IMR-90 (cell line): ENCODE data around the gene ABCC4. TPM values are rescaled to one million over a fixed set of nuclear protein-coding genes. Genes with fewer than 3 reads are reported as not detected.

ENCODE experiments used
- ATAC-seq: fragments of 200-7000 bp; cut with Tn5 transposase; 2 replicates; pipeline ENCODE4 v1.9.1; 2020; ENCODE audit warnings: low read depth, mild to moderate bottlenecking, moderate library complexity
- BruUV-seq: library from RNA; stranded (reverse); fragments of 400-500 nt; replicated peaks from 2 replicates; lab custom pipeline; 2021; lab: Mats Ljungman, UMichigan
- CTCF ChIA-PET: fragments of 300-600 bp; formaldehyde crosslinking; extraction: SDS; loops from one replicate; lab custom pipeline; 2021; ENCODE audit warnings: antibody characterized with exemption; lab: Yijun Ruan, JAX
- POLR2A ChIA-PET: fragments of 300-600 bp; sonication (Branson Sonifier 250); formaldehyde crosslinking; loops from one replicate; lab custom pipeline; 2022; ENCODE audit warnings: antibody characterized with exemption; ENCODE audit not compliant: unreplicated experiment; lab: Charles Lee
- DNase-seq: peaks from one replicate; pipeline ENCODE4 v3.0.0; 2013
- H2AFZ ChIP-seq: replicated peaks from 2 replicates; pipeline ENCODE3; 2013; ENCODE audit warnings: low read length, mild to moderate bottlenecking; ENCODE audit not compliant: poor library complexity
- H2AK5ac ChIP-seq: 2 replicates; pipeline ENCODE4 v1.6.1; 2013; ENCODE audit warnings: low read depth, low read length, inconsistent platforms
- H2AK9ac ChIP-seq: replicated peaks from 2 replicates; pipeline ENCODE3; 2013; ENCODE audit warnings: mild to moderate bottlenecking, low read depth, low read length, moderate library complexity; ENCODE audit not compliant: poor library complexity
- H2BK120ac ChIP-seq: 2 replicates; pipeline ENCODE4 v1.6.1; 2013; ENCODE audit warnings: low read depth, low read length, inconsistent platforms
- H2BK15ac ChIP-seq: 3 replicates; pipeline ENCODE4 v1.6.1; 2013; ENCODE audit warnings: low read depth, low read length, inconsistent platforms
- H2BK20ac ChIP-seq: 2 replicates; pipeline ENCODE4 v1.6.1; 2013; ENCODE audit warnings: low read depth, mild to moderate bottlenecking, inconsistent platforms, low read length, moderate library complexity
- H2BK5ac ChIP-seq: 2 replicates; pipeline ENCODE4 v1.6.1; 2013; ENCODE audit warnings: mild to moderate bottlenecking, low read depth, low read length, inconsistent platforms; ENCODE audit not compliant: poor library complexity, severe bottlenecking
- H3K14ac ChIP-seq: replicated peaks from 2 replicates; pipeline ENCODE4 v1.6.1; 2013; ENCODE audit warnings: low read depth, low read length, inconsistent platforms
- H3K18ac ChIP-seq: 2 replicates; pipeline ENCODE4 v1.6.1; 2013; ENCODE audit warnings: low read depth, low read length, control low read depth
- H3K23ac ChIP-seq: 2 replicates; pipeline ENCODE4 v1.6.1; 2013; ENCODE audit warnings: low read depth, low read length, inconsistent platforms
- H3K27ac ChIP-seq: 2 replicates; pipeline ENCODE4 v1.5.1; 2013; ENCODE audit warnings: mild to moderate bottlenecking, control low read depth, low read length; ENCODE audit not compliant: insufficient read depth
- H3K27me3 ChIP-seq: 2 replicates; pipeline ENCODE4 v1.6.1; 2013; ENCODE audit warnings: low read length; ENCODE audit not compliant: control insufficient read depth, insufficient read depth
- H3K36me3 ChIP-seq: 2 replicates; pipeline ENCODE4 v1.6.1; 2013; ENCODE audit warnings: low read length, mixed read lengths; ENCODE audit not compliant: control insufficient read depth, insufficient read depth
- H3K4ac ChIP-seq: 2 replicates; pipeline ENCODE4 v1.6.1; 2013; ENCODE audit warnings: low read depth, low read length, inconsistent platforms
- H3K4me1 ChIP-seq: 2 replicates; pipeline ENCODE4 v1.6.1; 2013; ENCODE audit warnings: low read length, mixed read lengths; ENCODE audit not compliant: control insufficient read depth, insufficient read depth
- H3K4me2 ChIP-seq: 2 replicates; pipeline ENCODE4 v1.6.1; 2013; ENCODE audit warnings: low read depth, mild to moderate bottlenecking, control low read depth, low read length, moderate library complexity
- H3K4me3 ChIP-seq: 2 replicates; pipeline ENCODE4 v1.5.1; 2013; ENCODE audit warnings: low read depth, mild to moderate bottlenecking, control low read depth, low read length, moderate library complexity; ENCODE audit not compliant: insufficient read depth
- H3K56ac ChIP-seq: 2 replicates; pipeline ENCODE4 v1.6.1; 2013; ENCODE audit warnings: low read length, inconsistent platforms; ENCODE audit not compliant: insufficient read depth; ENCODE audit errors: extremely low read depth
- H3K79me1 ChIP-seq, 2 experiments: 2 replicates each; pipeline ENCODE4 v1.6.1; 2013; ENCODE audit warnings: low read length in 2 of 2, inconsistent platforms in 1 of 2, low read depth in 1 of 2
- H3K9ac ChIP-seq: 2 replicates; pipeline ENCODE4 v1.6.1; 2013; ENCODE audit warnings: low read depth, low read length, control low read depth
- H3K9me1 ChIP-seq: 2 replicates; pipeline ENCODE4 v1.6.1; 2013; ENCODE audit warnings: low read length, inconsistent platforms; ENCODE audit not compliant: insufficient read depth
- H3K9me3 ChIP-seq: 2 replicates; pipeline ENCODE4 v1.6.1; 2013; ENCODE audit warnings: low read length; ENCODE audit not compliant: control insufficient read depth, insufficient read depth
- H4K20me1 ChIP-seq: 2 replicates; pipeline ENCODE4 v1.6.1; 2013; ENCODE audit warnings: low read length, inconsistent platforms; ENCODE audit not compliant: insufficient read depth
- H4K5ac ChIP-seq: 2 replicates; pipeline ENCODE4 v1.6.1; 2013; ENCODE audit warnings: mild to moderate bottlenecking, low read depth, low read length, control low read depth
- H4K8ac ChIP-seq, 2 experiments: 2 replicates each; pipeline ENCODE4 v1.6.1; 2013; ENCODE audit warnings: low read depth in 2 of 2, low read length in 2 of 2, control low read depth in 1 of 2, inconsistent platforms in 1 of 2
- H4K91ac ChIP-seq: 2 replicates; pipeline ENCODE4 v1.6.1; 2013; ENCODE audit warnings: low read depth, low read length, inconsistent platforms; ENCODE audit not compliant: insufficient read depth
- BHLHE40 ChIP-seq: fragments of 150-350 bp; IDR thresholded peaks from 2 replicates; pipeline ENCODE4 v1.6.1; 2016; ENCODE audit warnings: mild to moderate bottlenecking, low read depth, low read length
- CEBPB ChIP-seq: IDR thresholded peaks from 2 replicates; pipeline ENCODE4 v1.6.1; 2012; ENCODE audit warnings: low read depth, low read length, improper control_type of control experiment
- CHD1 ChIP-seq: IDR thresholded peaks from 2 replicates; pipeline ENCODE4 v1.6.1; 2012; ENCODE audit warnings: low read depth, low read length, improper control_type of control experiment
- CTCF ChIP-seq: conservative IDR thresholded peaks from 2 replicates; pipeline ENCODE4 v1.5.1; 2012; ENCODE audit warnings: mild to moderate bottlenecking, low read depth, low read length, improper control_type of control experiment
- ELK1 ChIP-seq: fragments of 150-350 bp; IDR thresholded peaks from 2 replicates; pipeline ENCODE4 v1.6.1; 2016; ENCODE audit warnings: low read depth, mild to moderate bottlenecking, low read length, moderate library complexity, borderline replicate concordance
- FOS ChIP-seq: fragments of 150-350 bp; IDR thresholded peaks from 2 replicates; pipeline ENCODE4 v1.6.1; 2016; ENCODE audit warnings: low read depth, low read length
- MAFK ChIP-seq: IDR thresholded peaks from 2 replicates; pipeline ENCODE4 v1.6.1; 2012; ENCODE audit warnings: low read depth, low read length, improper control_type of control experiment
- MAZ ChIP-seq: IDR thresholded peaks from 2 replicates; pipeline ENCODE4 v1.6.1; 2012; ENCODE audit warnings: low read depth, mild to moderate bottlenecking, low read length, improper control_type of control experiment, moderate library complexity, borderline replicate concordance
- MXI1 ChIP-seq: IDR thresholded peaks from 2 replicates; pipeline ENCODE4 v1.6.1; 2012; ENCODE audit warnings: low read depth, mild to moderate bottlenecking, low read length, moderate library complexity, borderline replicate concordance
- NFE2L2 ChIP-seq: fragments of 150-350 bp; IDR thresholded peaks from 2 replicates; pipeline ENCODE4 v1.6.1; 2016; ENCODE audit warnings: low read depth, mild to moderate bottlenecking, low read length
- POLR2A ChIP-seq: IDR thresholded peaks from 2 replicates; pipeline ENCODE4 v1.6.1; 2012; ENCODE audit warnings: mild to moderate bottlenecking, low read depth, low read length
- RAD21 ChIP-seq: IDR thresholded peaks from 2 replicates; pipeline ENCODE4 v1.6.1; 2012; ENCODE audit warnings: low read length, improper control_type of control experiment
- RCOR1 ChIP-seq: IDR thresholded peaks from 2 replicates; pipeline ENCODE4 v1.6.1; 2012; ENCODE audit warnings: mild to moderate bottlenecking, low read length, improper control_type of control experiment; ENCODE audit not compliant: insufficient replicate concordance
- RFX5 ChIP-seq: IDR thresholded peaks from 2 replicates; pipeline ENCODE4 v1.8.0; 2012; ENCODE audit warnings: low read depth, mild to moderate bottlenecking, low read length, moderate library complexity
- SMC3 ChIP-seq: fragments of 150-350 bp; IDR thresholded peaks from 2 replicates; pipeline ENCODE4 v1.6.1; 2016; ENCODE audit warnings: low read depth, mild to moderate bottlenecking, antibody characterized with exemption, low read length, moderate library complexity
- USF2 ChIP-seq: fragments of 150-350 bp; IDR thresholded peaks from 2 replicates; pipeline ENCODE4 v1.6.1; 2017; ENCODE audit warnings: mild to moderate bottlenecking, antibody characterized with exemption, low read length, low read depth
- WGBS, 2 experiments: methylation state at CpG; one replicate each; pipeline versions ENCODE4 v1.1.5 to v1.1.7; 2013; ENCODE audit warnings: missing lambda C conversion rate in 2 of 2; ENCODE audit not compliant: insufficient read length in 1 of 2; ENCODE audit errors: extremely low coverage in 2 of 2; 5-methylcytosine and 5-hydroxymethylcytosine counted together
- dilution Hi-C: fragments of 300-500 bp; cut with HindIII; formaldehyde crosslinking; loops from one replicate; pipeline ENCODE4 v1.14.3; 2018; ENCODE audit warnings: low sequenced_read_pairs; ENCODE audit not compliant: unreplicated experiment
- in situ Hi-C: fragments of 300-500 bp; cut with MboI; formaldehyde crosslinking; loops from 3 replicates; pipeline ENCODE4 v1.14.3; 2019; ENCODE audit warnings: low sequenced_read_pairs, inconsistent platforms, mixed read lengths
- intact Hi-C: fragments of 100-400 bp; cut with micrococcal nuclease; formaldehyde crosslinking; loops from 2 replicates; pipeline ENCODE4 v1.10.0; 2022
- polyA plus RNA-seq, 3 experiments: library from polyadenylated mRNA; depleted of rRNA; stranded (reverse); fragments of >200 nt; gene quantifications; 2 replicates each; pipeline ENCODE4 v1.2.3, GENCODE V29; 2012; ENCODE audit warnings: low replicate concordance in 1 of 3
- total RNA-seq: library from RNA; depleted of rRNA; stranded (reverse); fragments of >200 nt; gene quantifications from 2 replicates; pipeline ENCODE4 v1.2.3, GENCODE V29; 2012

Gene ABCC4
- total and polyA plus RNA-seq, 2 of the 4 experiments (the other 2 are of a cell fraction): 16.6 to 41.4 TPM

- no peak overlapping the region for H3K18ac ChIP-seq
- no peaks in the 10 kb centered on the region for H3K9me3 ChIP-seq
- no peak overlapping the region for H2BK120ac ChIP-seq
- no peak overlapping the region for H3K4me3 ChIP-seq
- no peak overlapping the region for H2BK15ac ChIP-seq
- H4K20me1 ChIP-seq: 0 out of 2 replicates have a peak, but pooled peaks cover 3% of the 10 kb centered on the region
- H3K4ac ChIP-seq: no peak overlapping the region
- dilution Hi-C loops: no loop called here
- no peak overlapping the region for H2AFZ ChIP-seq
- TF ChIP-seq CEBPB: no peak
- no peak for TF ChIP-seq CTCF
- TF ChIP-seq RAD21: no peak
- no peak for TF ChIP-seq FOS
- TF ChIP-seq SMC3: no peak
- no peak for TF ChIP-seq RFX5
- no peak for TF ChIP-seq CHD1
- no peak for TF ChIP-seq RCOR1
- no peak for TF ChIP-seq POLR2A
- TF ChIP-seq ELK1: no peak
- no peak for TF ChIP-seq BHLHE40
- TF ChIP-seq MAZ: no peak
- TF ChIP-seq MXI1: no peak
- TF ChIP-seq MAFK: no peak
- TF ChIP-seq USF2: no peak
- TF ChIP-seq NFE2L2: no peak
- H3K9ac ChIP-seq: no peak overlapping the region
- no peak overlapping the region for H2AK9ac ChIP-seq
- peaks cover 8 to 60% of the 10 kb centered on the region in 2 experiments; a peak in 3 of 4 replicates for H3K79me1 ChIP-seq
- H3K36me3 ChIP-seq: peaks cover 43% of the 10 kb centered on the region
- in situ Hi-C loops: loop anchor here (10.0 kb wide), 1 partner anchor 175 kb away; no protein-coding TSS in a partner anchor
- no peak overlapping the region for H2BK20ac ChIP-seq
- ChIA-PET CTCF (no interaction called here), POLR2A (no interaction called here)
- no peak overlapping the region for H3K56ac ChIP-seq
- DNase-seq (no peak), ATAC-seq (no peak)
- no peak overlapping the region for H3K14ac ChIP-seq
- peaks cover 8% of the 10 kb centered on the region; the same call in 1 of the 2 replicates for H3K4me1 ChIP-seq
- H3K27me3 ChIP-seq: no peaks in the 10 kb centered on the region
- WGBS, 2 experiments: 100% methylated on average over 1 of the region's 4 CpGs; no CpG with 5 or more reads in 1 of the 2 experiments
- no peak overlapping the region for H4K8ac ChIP-seq
- H3K9me1 ChIP-seq: peaks cover 7% of the 10 kb centered on the region
- H3K27ac ChIP-seq: no peak overlapping the region
- no peak overlapping the region for H2BK5ac ChIP-seq
- intact Hi-C loops: no loop called here
- no peak overlapping the region for H3K4me2 ChIP-seq
- H4K91ac ChIP-seq: no peak overlapping the region
- H3K23ac ChIP-seq: no peak overlapping the region
- H4K5ac ChIP-seq: no peak overlapping the region
- no peak overlapping the region for H2AK5ac ChIP-seq
- BruUV-seq: no TSS peak
Observed at GRCh38 chr13:95199896-95200295, 101.4 kb downstream of the ABCC4 start.
